ENCODE measurements around the gene OR4D9.

GRCh38 chr11:59556115-59556916, 45.0 kb downstream of the OR4D9 start:
- TF ChIP-seq CBX5 (IDR thresholded peaks at IDR 0.05; ENCODE audit: low read depth, low read length): no peak
- no peak for TF ChIP-seq CTCF (IDR thresholded peaks at IDR 0.05; ENCODE audit: control extremely low read depth in 1 of 3, insufficient read depth in 1 of 3, low read depth in 1 of 3, low read length in 3 of 3)
- TF ChIP-seq RAD21 (IDR thresholded peaks at IDR 0.05 in 1 of 2, conservative IDR thresholded peaks at IDR 0.05 in 1 of 2; ENCODE audit: low read depth in 2 of 2, low read length in 2 of 2): no peak

Data from H1 (cell line).